ENCODE results near the gene IL12A.

The IL12A gene

DNA sequence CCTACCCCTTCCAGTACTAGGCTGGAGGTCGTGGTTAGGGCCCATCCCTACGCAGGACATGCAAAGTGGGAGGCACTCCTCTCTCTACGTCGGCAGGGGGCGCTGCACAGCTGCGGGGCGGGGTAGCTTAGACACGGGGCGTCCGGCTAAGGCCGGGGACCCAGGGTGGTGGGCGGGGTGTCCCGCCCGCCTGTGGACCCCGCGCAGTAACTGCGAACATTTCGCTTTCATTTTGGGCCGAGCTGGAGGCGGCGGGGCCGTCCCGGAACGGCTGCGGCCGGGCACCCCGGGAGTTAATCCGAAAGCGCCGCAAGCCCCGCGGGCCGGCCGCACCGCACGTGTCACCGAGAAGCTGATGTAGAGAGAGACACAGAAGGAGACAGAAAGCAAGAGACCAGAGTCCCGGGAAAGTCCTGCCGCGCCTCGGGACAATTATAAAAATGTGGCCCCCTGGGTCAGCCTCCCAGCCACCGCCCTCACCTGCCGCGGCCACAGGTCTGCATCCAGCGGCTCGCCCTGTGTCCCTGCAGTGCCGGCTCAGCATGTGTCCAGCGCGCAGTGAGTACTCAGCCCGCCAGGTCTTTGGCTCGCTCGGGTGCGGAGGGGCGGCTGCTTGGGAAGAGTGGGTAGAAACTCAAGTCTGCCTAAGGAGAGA is at the start of gene IL12A:
Gene IL12A (plus strand): TSS at position 219 of the 655 bp plus-strand sequence.
- peak; percentile 66 for DNase-seq (ENCODE audit: low read depth)
- H3K4me3 ChIP-seq (ENCODE audit: low read length), result peak within 1 kb of the TSS; percentile 69
- TF ChIP-seq, protein P1, sequence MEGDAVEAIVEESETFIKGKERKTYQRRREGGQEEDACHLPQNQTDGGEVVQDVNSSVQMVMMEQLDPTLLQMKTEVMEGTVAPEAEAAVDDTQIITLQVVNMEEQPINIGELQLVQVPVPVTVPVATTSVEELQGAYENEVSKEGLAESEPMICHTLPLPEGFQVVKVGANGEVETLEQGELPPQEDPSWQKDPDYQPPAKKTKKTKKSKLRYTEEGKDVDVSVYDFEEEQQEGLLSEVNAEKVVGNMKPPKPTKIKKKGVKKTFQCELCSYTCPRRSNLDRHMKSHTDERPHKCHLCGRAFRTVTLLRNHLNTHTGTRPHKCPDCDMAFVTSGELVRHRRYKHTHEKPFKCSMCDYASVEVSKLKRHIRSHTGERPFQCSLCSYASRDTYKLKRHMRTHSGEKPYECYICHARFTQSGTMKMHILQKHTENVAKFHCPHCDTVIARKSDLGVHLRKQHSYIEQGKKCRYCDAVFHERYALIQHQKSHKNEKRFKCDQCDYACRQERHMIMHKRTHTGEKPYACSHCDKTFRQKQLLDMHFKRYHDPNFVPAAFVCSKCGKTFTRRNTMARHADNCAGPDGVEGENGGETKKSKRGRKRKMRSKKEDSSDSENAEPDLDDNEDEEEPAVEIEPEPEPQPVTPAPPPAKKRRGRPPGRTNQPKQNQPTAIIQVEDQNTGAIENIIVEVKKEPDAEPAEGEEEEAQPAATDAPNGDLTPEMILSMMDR (conservative IDR thresholded peaks at IDR 0.05; ENCODE audit: low read length), result peak; percentile 80

DNA sequence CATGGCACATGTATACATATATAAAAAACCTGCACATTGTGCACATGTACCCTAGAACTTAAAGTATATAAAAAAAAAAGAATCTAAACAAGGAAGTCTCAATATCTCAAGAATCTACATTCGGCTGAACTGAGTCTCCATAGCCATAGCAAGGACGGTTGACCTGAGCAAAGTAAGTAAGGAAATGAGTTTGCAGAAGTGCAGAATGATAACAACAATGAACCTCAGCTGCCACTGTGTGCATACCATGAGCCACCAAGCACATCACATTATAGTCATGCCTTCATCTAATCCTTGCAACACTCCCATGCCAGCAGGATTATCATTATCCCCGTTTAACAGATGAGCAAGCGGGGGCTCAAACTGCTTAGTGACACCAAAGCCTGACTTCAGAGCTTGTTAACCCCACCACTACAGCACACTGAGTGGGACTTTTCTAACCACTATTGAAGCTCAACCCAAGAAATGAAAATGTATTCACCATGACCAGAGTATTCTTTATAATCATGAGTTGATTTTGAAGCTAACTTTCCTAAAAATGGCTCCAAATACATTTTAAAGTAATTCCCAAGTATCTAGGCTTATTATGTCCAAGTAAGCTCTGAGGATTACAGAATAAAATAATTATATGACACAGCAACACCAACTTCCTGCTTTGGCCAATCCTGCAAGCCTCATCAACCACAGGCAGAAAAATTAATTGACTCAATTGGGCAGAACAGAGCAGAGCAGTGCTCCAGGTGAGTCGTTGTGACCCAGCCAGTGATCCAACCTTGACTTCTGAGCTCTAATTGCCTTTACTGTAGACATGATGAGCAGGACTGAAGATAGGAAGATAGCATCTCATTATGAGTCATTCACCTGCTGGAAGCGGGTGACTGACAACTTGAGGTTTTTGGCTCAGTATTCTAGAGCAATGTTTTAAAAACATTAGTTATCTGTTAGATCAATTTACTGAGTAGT is 47.3 kb upstream of the IL12A start:
- TF ChIP-seq, protein P1 (conservative IDR thresholded peaks at IDR 0.05; ENCODE audit: low read length), result no peak
- no peak overlapping the region for H3K4me3 ChIP-seq (ENCODE audit: low read length)
- DNase-seq (ENCODE audit: low read depth), result no peak

DNA sequence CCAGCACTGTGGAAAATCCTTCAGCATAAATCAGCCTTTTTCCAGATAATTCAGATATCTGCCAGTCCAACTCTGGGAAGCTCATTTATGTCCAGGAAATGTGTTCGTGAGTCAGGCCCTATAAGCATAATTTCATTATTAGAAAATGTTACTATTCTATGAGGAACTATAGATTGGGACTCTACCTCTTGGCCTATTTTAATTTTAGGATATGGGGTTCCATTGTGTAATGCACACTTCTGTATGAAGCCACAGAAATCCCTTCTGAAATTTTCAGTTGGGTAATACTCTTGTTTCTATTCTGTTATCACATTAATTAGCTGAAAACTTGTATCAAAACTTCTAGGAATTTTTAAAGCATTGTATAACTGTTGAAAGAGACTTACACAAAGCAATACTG is 43.9 kb upstream of the IL12A start:
- DNase-seq (ENCODE audit: low read depth), result peak; percentile 40
- TF ChIP-seq, protein P1 (conservative IDR thresholded peaks at IDR 0.05; ENCODE audit: low read length), result no peak
- H3K4me3 ChIP-seq (ENCODE audit: low read length), result no peak overlapping the region

DNA sequence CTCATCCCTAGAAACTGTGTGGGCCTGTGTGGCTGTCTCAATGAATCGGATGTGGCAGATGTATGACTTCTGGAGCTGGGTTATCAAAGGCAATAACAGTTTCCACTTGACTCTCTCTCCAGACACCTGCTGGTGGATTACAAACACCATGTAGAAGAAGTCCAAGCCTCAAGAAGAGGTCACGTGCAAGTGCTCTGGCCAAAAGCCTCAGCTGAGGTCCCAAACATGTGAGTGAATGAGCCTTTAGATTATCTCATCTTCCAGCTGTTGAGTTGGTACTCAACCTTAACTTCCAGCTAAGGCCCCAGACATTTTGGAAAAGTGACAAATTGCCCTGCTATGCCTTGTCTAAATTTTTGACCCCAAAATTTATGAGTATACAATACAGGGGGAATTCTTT is 42.7 kb upstream of the IL12A start:
- DNase-seq (ENCODE audit: low read depth), result no peak
- TF ChIP-seq, protein P1 (conservative IDR thresholded peaks at IDR 0.05; ENCODE audit: low read length), result no peak
- H3K4me3 ChIP-seq (ENCODE audit: low read length), result no peak overlapping the region

DNA sequence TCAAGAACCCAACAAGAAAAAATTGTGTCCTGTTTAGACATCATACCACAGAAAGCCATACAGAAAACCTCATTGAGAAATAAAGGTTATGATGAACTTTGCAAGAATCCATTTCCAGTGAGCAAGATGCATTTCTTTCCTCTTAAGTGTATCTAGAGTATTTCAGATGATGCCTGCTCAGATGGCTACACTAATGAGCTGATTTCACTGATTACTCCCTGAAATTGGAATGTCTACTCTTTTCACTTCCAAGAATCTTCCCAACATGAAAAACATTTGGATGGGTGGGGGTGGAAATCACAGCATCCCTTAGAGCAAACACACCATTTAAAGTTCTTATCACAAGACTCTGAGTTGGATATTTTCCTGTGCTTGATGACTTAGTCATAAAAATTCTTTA is 41.4 kb upstream of the IL12A start:
- TF ChIP-seq, protein P1 (conservative IDR thresholded peaks at IDR 0.05; ENCODE audit: low read length), result no peak
- DNase-seq (ENCODE audit: low read depth), result peak; percentile 96
- H3K4me3 ChIP-seq (ENCODE audit: low read length), result no peak overlapping the region

DNA sequence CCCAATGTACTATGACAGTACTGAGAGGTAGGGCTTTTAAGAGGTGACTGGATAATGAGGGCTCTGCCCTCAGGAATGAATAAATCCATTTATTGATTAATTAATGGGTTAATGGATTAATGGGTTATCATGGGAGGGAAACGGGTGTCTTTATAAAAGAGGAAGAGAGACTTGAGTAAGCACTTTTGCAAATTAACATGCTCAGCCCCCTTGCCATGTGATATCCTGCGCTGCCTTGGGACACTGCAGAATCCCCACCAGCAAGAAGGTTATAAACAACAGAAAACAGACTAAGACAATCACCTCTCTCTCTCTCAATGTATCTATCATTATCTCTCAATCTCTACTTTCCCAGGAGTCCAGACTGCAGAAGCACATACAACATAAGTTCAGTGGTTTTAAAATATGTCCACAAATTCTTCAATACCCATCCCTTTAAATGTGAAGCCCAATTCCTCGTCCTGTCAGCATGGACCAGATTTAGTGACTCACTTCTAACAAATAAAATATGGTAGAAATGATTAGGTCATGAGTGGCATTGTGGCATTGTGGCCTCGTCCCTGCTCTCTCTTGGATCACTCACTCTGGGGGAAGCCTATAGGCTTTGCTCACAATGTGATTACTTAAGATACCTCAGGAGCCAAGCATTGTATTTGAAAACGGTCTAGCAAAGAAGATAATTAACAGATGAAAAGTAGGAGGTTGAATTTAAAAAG is 40.0 kb upstream of the IL12A start:
- DNase-seq (ENCODE audit: low read depth), result peak; percentile 84
- no peak overlapping the region for H3K4me3 ChIP-seq (ENCODE audit: low read length)
- TF ChIP-seq, protein P1 (conservative IDR thresholded peaks at IDR 0.05; ENCODE audit: low read length), result no peak

Data from AG10803 (cell line).